Epithelial cell of proximal tubule (primary cell): Measurements from ENCODE around the gene NTHL1. TPM values are rescaled to one million over a fixed set of nuclear protein-coding genes. Genes with fewer than 3 reads are reported as not detected.

Experiments
- DNase-seq: peaks from one replicate; pipeline ENCODE4 v3.0.0-alpha.2; 2011; ENCODE audit warnings: low read depth
- H3K4me3 ChIP-seq: 2 replicates; pipeline ENCODE4 v1.5.1; 2011; ENCODE audit warnings: low read depth, mild to moderate bottlenecking, low read length
- CTCF ChIP-seq: conservative IDR thresholded peaks from 2 replicates; pipeline ENCODE4 v1.5.1; 2012; ENCODE audit warnings: low read depth, mild to moderate bottlenecking, low read length
- total RNA-seq: library from RNA; depleted of rRNA; stranded (reverse); fragments of >200 nt; gene quantifications from 2 replicates; pipeline ENCODE4 v1.2.3, GENCODE V29; 2015

The NTHL1 gene
- total RNA-seq, result 61.2 and 62.8 TPM in 2 replicates

- peak within 1 kb of the TSS; percentile 75 for H3K4me3 ChIP-seq
- DNase-seq, result peak; percentile 39
- peak; percentile 28 for TF ChIP-seq CTCF
Observed at GRCh38 chr16:2047330-2048115, at the start of gene NTHL1, which contains the start of gene TSC2. Gene NTHL1 (minus strand): TSS chr16:2047834. CDS start chr16:2047823, 11 bp downstream. Gene TSC2 (plus strand): TSS chr16:2047985. CDS start chr16:2048616, 631 bp downstream.

GRCh38 chr16:2096853-2097595 is 49.4 kb upstream of the NTHL1 start:
- no peak overlapping the region for H3K4me3 ChIP-seq
- DNase-seq, result no peak
- TF ChIP-seq CTCF, result peak; percentile 21

- no peak for TF ChIP-seq CTCF
- peak; percentile 18 for DNase-seq
- no peak overlapping the region for H3K4me3 ChIP-seq
Observed at GRCh38 chr16:2095918-2096582, 48.4 kb upstream of the NTHL1 start.

GRCh38 chr16:2095315-2095853 is 47.8 kb upstream of the NTHL1 start:
- H3K4me3 ChIP-seq, result no peak overlapping the region
- no peak for DNase-seq
- no peak for TF ChIP-seq CTCF

- no peak for DNase-seq
- no peak overlapping the region for H3K4me3 ChIP-seq
- no peak for TF ChIP-seq CTCF
Observed at GRCh38 chr16:2093793-2094192, 46.2 kb upstream of the NTHL1 start.

GRCh38 chr16:2092866-2093265 is 45.2 kb upstream of the NTHL1 start:
- H3K4me3 ChIP-seq, result no peak overlapping the region
- TF ChIP-seq CTCF, result no peak
- no peak for DNase-seq
